Ureter (tissue), 1 donor: Measurements from ENCODE around the gene SCN5A. TPM values are rescaled to one million over a fixed set of nuclear protein-coding genes. Genes with fewer than 3 reads are reported as not detected.

Source experiments
- DNase-seq: peaks from one replicate; pipeline ENCODE4 v3.0.0-alpha.2; 2020; ENCODE audit warnings: low spot score
- total RNA-seq: library from RNA; stranded (reverse); gene quantifications from one replicate; pipeline ENCODE4 v1.2.4, GENCODE V29; 2023
- donor health status: DM: yes; HTN: yes; CAD: no.

The SCN5A gene
- total RNA-seq, 1 donor from 2014 or later = 3.5 TPM

- DNase-seq = no peak
These were observed 48.9 kb downstream of the SCN5A start for GRCh38 chr3:38600551-38600950.

- no peak for DNase-seq
These were observed 49.6 kb downstream of the SCN5A start for GRCh38 chr3:38599886-38600285.

- no peak for DNase-seq
These were observed 50.7 kb downstream of the SCN5A start for GRCh38 chr3:38598791-38599190.

- DNase-seq = no peak
These were observed 51.9 kb downstream of the SCN5A start for GRCh38 chr3:38597502-38598060.

- DNase-seq = no peak
These were observed 54.1 kb downstream of the SCN5A start for GRCh38 chr3:38595393-38595792.

GRCh38 chr3:38590521-38590920 lies 59.0 kb downstream of the SCN5A start:
- DNase-seq = peak; percentile 20

- DNase-seq = peak; percentile 17
These were observed 60.2 kb downstream of the SCN5A start for GRCh38 chr3:38588995-38589937.

- DNase-seq = peak; percentile 28
These were observed 61.0 kb downstream of the SCN5A start for GRCh38 chr3:38588371-38588971.

GRCh38 chr3:38587548-38588131 lies 61.8 kb downstream of the SCN5A start:
- peak; percentile 8 for DNase-seq

- DNase-seq = peak; percentile 24
These were observed 62.7 kb downstream of the SCN5A start for GRCh38 chr3:38586546-38587520.

- peak; percentile 32 for DNase-seq
These were observed 63.6 kb downstream of the SCN5A start for GRCh38 chr3:38585791-38586420.

- peak; percentile 25 for DNase-seq
These were observed 65.8 kb downstream of the SCN5A start for GRCh38 chr3:38583688-38584087.

GRCh38 chr3:38582941-38583645 lies 66.4 kb downstream of the SCN5A start:
- peak; percentile 24 for DNase-seq

GRCh38 chr3:38582316-38582715 lies 67.2 kb downstream of the SCN5A start:
- DNase-seq = peak; percentile 24

GRCh38 chr3:38581774-38582173 lies 67.7 kb downstream of the SCN5A start:
- DNase-seq = peak; percentile 8

- peak; percentile 31 for DNase-seq
These were observed 68.8 kb downstream of the SCN5A start for GRCh38 chr3:38580450-38581382.

GRCh38 chr3:38579551-38580449 lies 69.7 kb downstream of the SCN5A start:
- peak; percentile 39 for DNase-seq

- peak; percentile 41 for DNase-seq
These were observed 70.3 kb downstream of the SCN5A start for GRCh38 chr3:38579141-38579540.
